Measurements from ENCODE around the gene RNF152. TPM values are rescaled to one million over a fixed set of nuclear protein-coding genes. Genes with fewer than 3 reads are reported as not detected.

RNF152 gene
- total RNA-seq, 1 experiment from 2014 or later, result 0.18 TPM

GRCh38 chr18:61890344-61890743 lies 2.5 kb downstream of the RNF152 start:
- in situ Hi-C loops (cut with HindIII; ENCODE audit: low pct_unique_long_range_greater_than_20kb, low sequenced_read_pairs), result no loop called here
- DNase-seq (ENCODE audit: low read depth, low spot score), result no peak
- ATAC-seq, result no peak
- H3K36me3 ChIP-seq (ENCODE audit: control insufficient read depth, insufficient read depth, low read length), result no peaks in the 10 kb centered on the region
- no peak for TF ChIP-seq TCF7L2 (IDR thresholded peaks at IDR 0.05; ENCODE audit: low read depth, low read length)
- TF ChIP-seq CTCF (IDR thresholded peaks at IDR 0.05), result no peak
- TF ChIP-seq REST (IDR thresholded peaks at IDR 0.05; ENCODE audit: insufficient read depth in 1 of 2, low read depth in 2 of 2, low read length in 1 of 2), result no peak
- no peak for TF ChIP-seq POLR2AphosphoS5 (IDR thresholded peaks at IDR 0.05; ENCODE audit: low read depth, low read length)
- TF ChIP-seq SIN3A (IDR thresholded peaks at IDR 0.05; ENCODE audit: borderline replicate concordance, insufficient read depth, low read depth, low read length), result no peak
- H3K4me3 ChIP-seq (ENCODE audit: low read depth in 2 of 2, low read length in 2 of 2), result no peak overlapping the region
- no peaks in the 10 kb centered on the region; the same call in 1 of the 2 replicates for H3K27me3 ChIP-seq (ENCODE audit: control insufficient read depth, insufficient read depth, low read length)
- H3K27ac ChIP-seq (ENCODE audit: low read length), result no peak overlapping the region
- intact Hi-C loops (cut with micrococcal nuclease; ENCODE audit: unreplicated experiment), result no loop called here
- H3K9me3 ChIP-seq (ENCODE audit: control insufficient read depth, insufficient read depth, low read depth, low read length), result no peaks in the 10 kb centered on the region
- H3K4me1 ChIP-seq (ENCODE audit: control insufficient read depth, insufficient read depth, low read length), result no peaks in the 10 kb centered on the region
- POLR2A ChIA-PET, result no interaction called here
- BruUV-seq (replicated peaks), result no TSS peak
- CTCF ChIA-PET, result no interaction called here

GRCh38 chr18:61889541-61889940 lies 3.3 kb downstream of the RNF152 start:
- Histone ChIP-seq H3K4me3 (ENCODE audit: low read depth in 2 of 2, low read length in 2 of 2) (no peak overlapping the region), H3K4me1 (ENCODE audit: control insufficient read depth, insufficient read depth, low read length) (no peaks in the 10 kb centered on the region), H3K27me3 (ENCODE audit: control insufficient read depth, insufficient read depth, low read length) (no peaks in the 10 kb centered on the region; the same call in 1 of the 2 replicates), H3K27ac (ENCODE audit: low read length) (no peak overlapping the region), H3K9me3 (ENCODE audit: control insufficient read depth, insufficient read depth, low read depth, low read length) (no peaks in the 10 kb centered on the region), H3K36me3 (ENCODE audit: control insufficient read depth, insufficient read depth, low read length) (no peaks in the 10 kb centered on the region)
- ChIA-PET CTCF (no interaction called here), POLR2A (no interaction called here)
- intact Hi-C loops (cut with micrococcal nuclease; ENCODE audit: unreplicated experiment), result no loop called here
- in situ Hi-C loops (cut with HindIII; ENCODE audit: low pct_unique_long_range_greater_than_20kb, low sequenced_read_pairs), result no loop called here
- DNase-seq (ENCODE audit: low read depth, low spot score), result no peak
- TF ChIP-seq CTCF (IDR thresholded peaks at IDR 0.05) (no peak), POLR2AphosphoS5 (IDR thresholded peaks at IDR 0.05; ENCODE audit: low read depth, low read length) (no peak)
- ATAC-seq, result no peak
- no TSS peak for BruUV-seq (replicated peaks)

GRCh38 chr18:61888622-61889021 lies 4.2 kb downstream of the RNF152 start:
- POLR2A ChIA-PET, result no interaction called here
- intact Hi-C loops (cut with micrococcal nuclease; ENCODE audit: unreplicated experiment), result no loop called here
- no peak overlapping the region for H3K27ac ChIP-seq (ENCODE audit: low read length)
- in situ Hi-C loops (cut with HindIII; ENCODE audit: low pct_unique_long_range_greater_than_20kb, low sequenced_read_pairs), result no loop called here
- BruUV-seq (replicated peaks), result no TSS peak
- H3K4me3 ChIP-seq (ENCODE audit: low read depth in 2 of 2, low read length in 2 of 2), result no peak overlapping the region
- no peaks in the 10 kb centered on the region for H3K36me3 ChIP-seq (ENCODE audit: control insufficient read depth, insufficient read depth, low read length)
- no peak for DNase-seq (ENCODE audit: low read depth, low spot score)
- H3K4me1 ChIP-seq (ENCODE audit: control insufficient read depth, insufficient read depth, low read length), result no peaks in the 10 kb centered on the region
- TF ChIP-seq SIN3A (IDR thresholded peaks at IDR 0.05; ENCODE audit: borderline replicate concordance, insufficient read depth, low read depth, low read length) (no peak), CTCF (IDR thresholded peaks at IDR 0.05) (no peak), POLR2AphosphoS5 (IDR thresholded peaks at IDR 0.05; ENCODE audit: low read depth, low read length) (no peak), REST (IDR thresholded peaks at IDR 0.05; ENCODE audit: insufficient read depth in 1 of 2, low read depth in 2 of 2, low read length in 1 of 2) (no peak), TCF7L2 (IDR thresholded peaks at IDR 0.05; ENCODE audit: low read depth, low read length) (no peak)
- H3K9me3 ChIP-seq (ENCODE audit: control insufficient read depth, insufficient read depth, low read depth, low read length), result no peaks in the 10 kb centered on the region
- H3K27me3 ChIP-seq (ENCODE audit: control insufficient read depth, insufficient read depth, low read length), result no peaks in the 10 kb centered on the region; the same call in 1 of the 2 replicates
- CTCF ChIA-PET, result no interaction called here
- ATAC-seq, result no peak

All from Panc1 (cell line).